ENCODE data around the gene TXNDC17. TPM values are rescaled to one million over a fixed set of nuclear protein-coding genes. Genes with fewer than 3 reads are reported as not detected.

The TXNDC17 gene
- total and polyA plus RNA-seq, 2 of the 8 experiments (the other 6 are each of a cell fraction or from before 2014, with no cell fraction given), result 182 to 410 TPM

- Histone ChIP-seq H3K18ac (ENCODE audit: extremely low read depth, low read length) (no peak overlapping the region), H3K56ac (replicated peaks; ENCODE audit: insufficient read length, low read depth, low read length) (no peak overlapping the region), H3K14ac (ENCODE audit: insufficient read length) (no peak overlapping the region), H3K4me2 (ENCODE audit: insufficient read depth in 1 of 2, low read depth in 2 of 2, low read length in 2 of 2) (no peak overlapping the region), H3K79me2 (ENCODE audit: control insufficient read depth in 1 of 2, insufficient read depth in 2 of 2, low read length in 2 of 2) (no peaks in the 10 kb centered on the region), H3K4me3 (ENCODE audit: extremely low read depth in 1 of 4, insufficient read depth in 2 of 4, low read depth in 3 of 4, low read length in 4 of 4) (no peak overlapping the region), H3K27me3 (replicated peaks in 1 of 4; ENCODE audit: control insufficient read depth in 3 of 4, extremely low read depth in 1 of 4, insufficient read depth in 3 of 4, low read length in 3 of 4) (no peaks in the 10 kb centered on the region), H4K91ac (replicated peaks; ENCODE audit: insufficient read length, low read length) (no peak overlapping the region), H3K23me2 (ENCODE audit: low read depth, low read length) (no peaks in the 10 kb centered on the region), H3K79me1 (ENCODE audit: low read depth, low read length) (no peaks in the 10 kb centered on the region), H2BK12ac (ENCODE audit: low read depth, low read length) (no peak overlapping the region), H3K4me1 (replicated peaks in 1 of 4; ENCODE audit: control insufficient read depth in 3 of 4, insufficient read depth in 4 of 4, low read length in 3 of 4) (no peaks in the 10 kb centered on the region), H3K23ac (ENCODE audit: insufficient read length) (no peak overlapping the region), H2BK15ac (ENCODE audit: low read length) (no peak overlapping the region), H4K5ac (ENCODE audit: insufficient read length, low read depth, low read length) (no peak overlapping the region), H2BK5ac (ENCODE audit: low read depth, low read length) (no peak overlapping the region), H3K9ac (replicated peaks in 1 of 4; ENCODE audit: extremely low read depth in 1 of 4, low read depth in 3 of 4, low read length in 3 of 4) (no peak overlapping the region), H2AFZ (ENCODE audit: low read length) (no peak overlapping the region), H2BK120ac (replicated peaks; ENCODE audit: low read depth, low read length) (no peak overlapping the region), H2AK5ac (ENCODE audit: low read depth, low read length) (no peak overlapping the region), H4K20me1 (replicated peaks in 1 of 2; ENCODE audit: control insufficient read depth in 1 of 2, insufficient read depth in 2 of 2, low read length in 2 of 2) (no peaks in the 10 kb centered on the region), H3K9me3 (ENCODE audit: insufficient read depth in 2 of 2, low read depth in 1 of 2, low read length in 1 of 2) (no peaks in the 10 kb centered on the region), H3K36me3 (ENCODE audit: control insufficient read depth in 2 of 4, insufficient read depth in 4 of 4, low read length in 3 of 4) (peaks cover 6 to 43% (median 19%) of the 10 kb centered on the region in 4 experiments; a peak in 7 of 8 replicates), H3K4ac (replicated peaks; ENCODE audit: insufficient read length, low read depth, low read length) (no peak overlapping the region), H3K27ac (ENCODE audit: low read depth, low read length) (no peak overlapping the region), H2BK20ac (ENCODE audit: low read length) (no peak overlapping the region), H4K8ac (ENCODE audit: extremely low read depth, insufficient read depth, low read length) (no peak overlapping the region)
- ChIA-PET CTCF (ENCODE audit: partially characterized antibody) (interaction anchor here (0.6 to 1.0 kb wide), 2 partner anchors 34 to 41 kb away, joined by 3 read pairs; no protein-coding TSS in a partner anchor), POLR2A (ENCODE audit: partially characterized antibody) (interaction anchor here (0.6 to 0.7 kb wide), 3 partner anchors 25 to 1357 kb away, joined by 3 read pairs; no protein-coding TSS in a partner anchor)
- FAIRE-seq (no peak), DNase-seq (ENCODE audit: low read depth in 1 of 2, low spot score in 2 of 2) (no peak)
- TF ChIP-seq CEBPB (IDR thresholded peaks at IDR 0.05; ENCODE audit: low read depth, low read length) (no peak), CBX8 (IDR thresholded peaks at IDR 0.05; ENCODE audit: borderline replicate concordance, low read depth, low read length) (no peak), RFX5 (IDR thresholded peaks at IDR 0.05; ENCODE audit: borderline replicate concordance, low read depth, low read length) (no peak), KDM5A (IDR thresholded peaks at IDR 0.05; ENCODE audit: low read length) (no peak), SP1 (IDR thresholded peaks at IDR 0.05; ENCODE audit: low read depth, low read length) (no peak), RXRA (IDR thresholded peaks at IDR 0.05; ENCODE audit: insufficient read depth, low read depth, low read length) (no peak), ZNF274 (IDR thresholded peaks at IDR 0.05; ENCODE audit: borderline replicate concordance, extremely low read depth, low read length) (no peak), TAF7 (optimal IDR thresholded peaks at IDR 0.05; ENCODE audit: borderline replicate concordance, low read depth, low read length) (no peak), SAP30 (IDR thresholded peaks at IDR 0.05; ENCODE audit: insufficient read depth, insufficient replicate concordance, low read length) (no peak), CHD2 (IDR thresholded peaks at IDR 0.05; ENCODE audit: low read length) (no peak), BACH1 (IDR thresholded peaks at IDR 0.05; ENCODE audit: low read length) (no peak)
- TF ChIP-seq, protein P1, sequence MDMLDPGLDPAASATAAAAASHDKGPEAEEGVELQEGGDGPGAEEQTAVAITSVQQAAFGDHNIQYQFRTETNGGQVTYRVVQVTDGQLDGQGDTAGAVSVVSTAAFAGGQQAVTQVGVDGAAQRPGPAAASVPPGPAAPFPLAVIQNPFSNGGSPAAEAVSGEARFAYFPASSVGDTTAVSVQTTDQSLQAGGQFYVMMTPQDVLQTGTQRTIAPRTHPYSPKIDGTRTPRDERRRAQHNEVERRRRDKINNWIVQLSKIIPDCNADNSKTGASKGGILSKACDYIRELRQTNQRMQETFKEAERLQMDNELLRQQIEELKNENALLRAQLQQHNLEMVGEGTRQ (IDR thresholded peaks at IDR 0.05; ENCODE audit: low read length), result no peak
- TF ChIP-seq, protein P2, sequence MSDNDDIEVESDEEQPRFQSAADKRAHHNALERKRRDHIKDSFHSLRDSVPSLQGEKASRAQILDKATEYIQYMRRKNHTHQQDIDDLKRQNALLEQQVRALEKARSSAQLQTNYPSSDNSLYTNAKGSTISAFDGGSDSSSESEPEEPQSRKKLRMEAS (IDR thresholded peaks at IDR 0.05), result no peak
Observed at GRCh38 chr17:6599364-6599763, 41.5 kb upstream of the TXNDC17 start.
